ENCODE data around the gene AMY2B.
"Not testable (repeated sequence)": the region's sequence is repeated elsewhere in the genome, so short reads cannot be mapped to it uniquely, and the experiment has no call there.

AMY2B gene

GRCh38 chr1:103541431-103541830 lies 30.0 kb upstream of the AMY2B start:
- TF ChIP-seq CTCF (IDR thresholded peaks at IDR 0.05; ENCODE audit: low read depth, low read length): no peak
- H3K4me3 ChIP-seq (ENCODE audit: low read depth, low read length): no peak overlapping the region

GRCh38 chr1:103546496-103546895 lies 24.9 kb upstream of the AMY2B start:
- TF ChIP-seq CTCF (IDR thresholded peaks at IDR 0.05; ENCODE audit: low read depth, low read length): no peak
- no peak overlapping the region for H3K4me3 ChIP-seq (ENCODE audit: low read depth, low read length)

DNA sequence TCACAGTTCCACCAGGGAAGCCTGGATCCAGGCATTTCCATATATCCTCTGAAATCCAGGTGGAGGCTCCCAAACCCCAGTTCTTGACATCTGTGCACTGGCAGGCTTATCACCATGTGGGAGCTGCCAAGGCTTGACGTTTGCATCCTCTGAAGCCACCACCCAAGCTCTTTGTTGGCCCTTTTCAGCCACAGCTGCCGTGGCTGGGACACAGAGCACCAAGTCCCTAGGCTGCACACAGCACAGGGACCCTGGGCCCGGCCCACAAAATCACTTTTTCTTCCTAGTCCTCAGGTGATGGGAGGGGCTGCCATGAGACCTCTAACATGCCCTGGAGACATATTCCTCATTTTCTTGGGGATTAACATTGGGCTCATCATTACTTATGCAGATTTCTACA lies 23.5 kb upstream of the AMY2B start:
- no peak for TF ChIP-seq CTCF (IDR thresholded peaks at IDR 0.05; ENCODE audit: low read depth, low read length)
- no peak overlapping the region for H3K4me3 ChIP-seq (ENCODE audit: low read depth, low read length)

GRCh38 chr1:103560427-103560826 lies 11.0 kb upstream of the AMY2B start:
- no peak for TF ChIP-seq CTCF (IDR thresholded peaks at IDR 0.05; ENCODE audit: low read depth, low read length)
- no peak overlapping the region for H3K4me3 ChIP-seq (ENCODE audit: low read depth, low read length)

GRCh38 chr1:103561124-103561523 lies 10.3 kb upstream of the AMY2B start:
- not testable (repeated sequence) for H3K4me3 ChIP-seq (ENCODE audit: low read depth, low read length)

DNA sequence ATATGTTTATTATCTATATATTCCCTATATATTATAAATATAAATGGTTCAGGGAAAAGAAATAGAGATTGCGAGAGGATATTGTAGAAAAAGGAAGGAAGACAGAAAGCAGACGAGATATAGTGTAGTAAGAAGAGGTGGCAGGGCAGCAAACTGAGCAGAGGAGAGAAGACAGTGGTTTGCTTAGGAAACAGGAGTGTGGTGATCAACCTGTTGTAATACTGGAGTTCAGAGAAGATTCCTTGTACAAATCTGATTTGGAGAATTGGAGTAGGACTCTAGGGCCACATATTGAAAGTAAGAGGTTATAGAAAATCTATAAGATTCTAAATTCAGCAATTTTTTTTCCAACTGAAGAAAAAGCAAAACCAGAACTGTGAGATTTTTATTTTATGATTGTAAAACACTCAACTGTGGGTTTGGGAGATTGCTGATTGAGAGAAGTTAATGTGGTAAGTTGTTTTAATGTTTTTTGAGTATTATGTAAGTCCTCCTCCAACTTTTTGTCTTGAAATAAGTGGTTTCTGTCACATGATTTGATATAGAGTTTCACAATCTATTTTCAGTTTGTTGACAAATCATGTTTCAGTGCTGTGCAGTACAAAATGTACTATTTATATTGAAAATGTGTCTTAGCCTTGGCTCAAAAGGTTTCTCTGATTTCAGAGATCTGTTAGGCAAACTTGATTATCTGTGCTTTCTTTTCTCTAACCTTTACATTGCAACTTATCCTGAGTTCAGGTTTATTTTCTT lies 9.6 kb upstream of the AMY2B start:
- TF ChIP-seq CTCF (IDR thresholded peaks at IDR 0.05; ENCODE audit: low read depth, low read length): no peak
- no peak overlapping the region for H3K4me3 ChIP-seq (ENCODE audit: low read depth, low read length)

- H3K4me3 ChIP-seq (ENCODE audit: low read depth, low read length): no peak overlapping the region
- TF ChIP-seq CTCF (IDR thresholded peaks at IDR 0.05; ENCODE audit: low read depth, low read length): no peak
Observed at GRCh38 chr1:103563056-103563455, 8.3 kb upstream of the AMY2B start.

DNA sequence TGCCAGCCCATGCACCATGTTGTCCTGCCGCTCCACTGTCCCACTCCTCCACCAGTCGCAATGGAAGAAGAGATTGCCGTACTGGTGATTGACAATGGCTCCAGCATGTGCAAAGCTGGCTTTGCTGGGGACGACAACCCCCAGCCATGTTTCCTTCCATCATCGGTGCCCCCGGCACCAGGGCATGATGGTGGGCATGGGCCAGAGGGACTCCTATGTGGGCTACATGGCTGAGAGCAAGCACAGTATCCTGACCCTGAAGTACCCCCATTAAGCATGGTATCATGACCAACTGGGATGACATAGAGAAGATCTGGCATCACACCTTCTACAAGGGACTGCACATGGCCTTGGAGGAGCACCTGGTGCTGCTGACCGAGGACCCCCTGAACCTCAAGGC lies 1.9 kb upstream of the AMY2B start:
- no peak for TF ChIP-seq CTCF (IDR thresholded peaks at IDR 0.05; ENCODE audit: low read depth, low read length)
- no peak overlapping the region for H3K4me3 ChIP-seq (ENCODE audit: low read depth, low read length)

All from WI38 (cell line).